Neutrophil (primary cell): ENCODE data around the gene MYL3.
A peak's percentile ranks its signal among the peaks of the same experiment; 100 is the strongest.

Experiments
- H3K27ac ChIP-seq: fragments of 200-600 bp; sonication (generic); 2 replicates; pipeline ENCODE4 v1.5.1; 2016; ENCODE audit warnings: mild to moderate bottlenecking, moderate library complexity
- H3K27me3 ChIP-seq: fragments of 200-600 bp; sonication (generic); 2 replicates; pipeline ENCODE4 v1.6.0; 2016; ENCODE audit warnings: mild to moderate bottlenecking
- H3K36me3 ChIP-seq: fragments of 200-600 bp; sonication (generic); 2 replicates; pipeline ENCODE4 v1.5.1; 2017
- H3K4me1 ChIP-seq, 2 experiments: fragments of 200-600 bp in 1 of 2; sonication (generic) in 1 of 2; 1 replicate in 1 of 2; 2 replicates in 1 of 2; pipeline versions ENCODE4 v1.5.1 to v1.6.1; 2013 to 2016; ENCODE audit warnings: low read depth in 1 of 2, low read length in 1 of 2, mild to moderate bottlenecking in 1 of 2, moderate library complexity in 1 of 2; ENCODE audit not compliant: control insufficient read depth in 1 of 2, insufficient read depth in 1 of 2
- H3K4me3 ChIP-seq, 2 experiments: fragments of 200-600 bp in 1 of 2; sonication (generic) in 1 of 2; 1 replicate in 1 of 2; 2 replicates in 1 of 2; pipeline ENCODE4 v1.5.1; 2013 to 2016; ENCODE audit warnings: low read depth in 1 of 2, low read length in 1 of 2, mild to moderate bottlenecking in 1 of 2, moderate library complexity in 1 of 2
- H3K9me3 ChIP-seq: fragments of 200-600 bp; sonication (generic); 2 replicates; pipeline ENCODE4 v1.5.1; 2016
- TF ChIP-seq, protein P1 (sequence below): fragments of 200-600 bp; sonication (generic); IDR thresholded peaks from 2 replicates; pipeline ENCODE4 v1.5.1; 2016; ENCODE audit warnings: antibody characterized with exemption

The MYL3 gene

DNA sequence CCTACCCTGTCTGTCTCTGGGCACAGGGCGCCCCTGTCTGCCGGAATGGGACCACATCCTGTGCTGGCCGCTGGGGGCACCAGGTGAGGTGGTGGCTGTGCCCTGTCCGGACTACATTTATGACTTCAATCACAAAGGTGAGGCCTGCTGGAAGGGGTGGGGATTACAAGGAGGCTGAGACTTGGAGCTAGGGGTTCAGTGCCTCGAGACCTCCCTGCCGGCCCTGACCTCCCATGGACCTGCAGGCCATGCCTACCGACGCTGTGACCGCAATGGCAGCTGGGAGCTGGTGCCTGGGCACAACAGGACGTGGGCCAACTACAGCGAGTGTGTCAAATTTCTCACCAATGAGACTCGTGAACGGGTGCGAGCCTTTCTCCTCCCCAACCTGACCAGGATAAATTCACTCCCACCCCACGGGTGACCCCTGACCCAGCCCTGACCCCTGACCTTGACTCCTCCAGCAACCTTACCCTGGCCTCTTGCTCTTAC, 34.6 kb upstream of the MYL3 start:
- TF ChIP-seq, protein P1, sequence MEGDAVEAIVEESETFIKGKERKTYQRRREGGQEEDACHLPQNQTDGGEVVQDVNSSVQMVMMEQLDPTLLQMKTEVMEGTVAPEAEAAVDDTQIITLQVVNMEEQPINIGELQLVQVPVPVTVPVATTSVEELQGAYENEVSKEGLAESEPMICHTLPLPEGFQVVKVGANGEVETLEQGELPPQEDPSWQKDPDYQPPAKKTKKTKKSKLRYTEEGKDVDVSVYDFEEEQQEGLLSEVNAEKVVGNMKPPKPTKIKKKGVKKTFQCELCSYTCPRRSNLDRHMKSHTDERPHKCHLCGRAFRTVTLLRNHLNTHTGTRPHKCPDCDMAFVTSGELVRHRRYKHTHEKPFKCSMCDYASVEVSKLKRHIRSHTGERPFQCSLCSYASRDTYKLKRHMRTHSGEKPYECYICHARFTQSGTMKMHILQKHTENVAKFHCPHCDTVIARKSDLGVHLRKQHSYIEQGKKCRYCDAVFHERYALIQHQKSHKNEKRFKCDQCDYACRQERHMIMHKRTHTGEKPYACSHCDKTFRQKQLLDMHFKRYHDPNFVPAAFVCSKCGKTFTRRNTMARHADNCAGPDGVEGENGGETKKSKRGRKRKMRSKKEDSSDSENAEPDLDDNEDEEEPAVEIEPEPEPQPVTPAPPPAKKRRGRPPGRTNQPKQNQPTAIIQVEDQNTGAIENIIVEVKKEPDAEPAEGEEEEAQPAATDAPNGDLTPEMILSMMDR: no peak
- no peak overlapping the region for H3K27ac ChIP-seq
- peaks cover 72% of the 10 kb centered on the region for H3K27me3 ChIP-seq

DNA sequence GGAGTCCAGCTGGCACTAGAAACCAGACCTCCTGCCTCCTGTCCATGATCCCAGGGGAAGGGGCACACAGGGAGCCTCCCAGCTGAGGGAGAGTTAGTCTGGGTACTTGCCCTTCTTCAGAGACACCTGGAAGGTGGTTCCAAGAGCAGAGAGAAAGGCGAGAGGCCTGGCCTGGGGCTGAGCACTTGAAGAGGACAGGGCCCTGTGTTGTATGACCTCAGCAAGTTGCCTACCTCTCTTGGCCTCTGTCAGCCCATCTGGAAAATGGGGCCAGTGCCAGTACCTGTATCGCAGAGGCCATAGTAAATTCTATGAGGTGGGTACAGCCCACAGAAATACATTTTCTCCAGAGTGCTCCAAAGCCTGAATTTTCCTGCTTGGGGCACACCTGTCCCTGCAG, 33.8 kb upstream of the MYL3 start:
- TF ChIP-seq, protein P1: no peak
- Histone ChIP-seq H3K4me3 (no peak overlapping the region), H3K9me3 (no peaks in the 10 kb centered on the region), H3K36me3 (no peaks in the 10 kb centered on the region), H3K4me1 (peaks cover 4 to 6% of the 10 kb centered on the region in 2 experiments), H3K27ac (no peak overlapping the region), H3K27me3 (peaks cover 81% of the 10 kb centered on the region)

More for the DNA sequence above, 34.6 kb upstream of the MYL3 start:
- Histone ChIP-seq H3K9me3 (no peaks in the 10 kb centered on the region), H3K4me3 (no peak overlapping the region), H3K4me1 (peaks cover 0 to 6% of the 10 kb centered on the region in 2 experiments), H3K36me3 (no peaks in the 10 kb centered on the region)

DNA sequence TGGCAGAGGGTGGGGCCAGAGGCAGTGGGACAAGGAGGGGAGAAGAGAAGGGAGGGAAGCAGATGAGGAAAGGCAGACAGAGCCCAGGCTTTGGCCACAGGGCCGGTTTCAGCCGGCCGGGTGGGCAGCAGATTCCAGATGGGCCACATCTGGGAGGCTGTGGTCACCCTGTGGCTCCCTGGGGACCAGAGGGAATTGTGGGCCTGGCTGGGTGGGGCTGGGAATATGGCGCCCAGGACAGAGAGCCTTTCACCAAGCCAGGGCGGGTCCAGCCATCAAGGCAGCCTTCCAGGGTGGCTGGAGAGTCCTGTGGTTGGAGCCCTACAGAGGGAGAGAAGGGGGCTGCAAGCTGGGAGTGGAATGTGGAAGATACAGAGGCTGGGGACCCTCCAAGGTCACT, 33.1 kb upstream of the MYL3 start:
- Histone ChIP-seq H3K27ac (no peak overlapping the region), H3K4me3 (no peak overlapping the region), H3K4me1 (peaks cover 9 to 10% of the 10 kb centered on the region in 2 experiments), H3K9me3 (no peaks in the 10 kb centered on the region), H3K36me3 (no peaks in the 10 kb centered on the region), H3K27me3 (peaks cover 87% of the 10 kb centered on the region)
- TF ChIP-seq, protein P1: no peak

DNA sequence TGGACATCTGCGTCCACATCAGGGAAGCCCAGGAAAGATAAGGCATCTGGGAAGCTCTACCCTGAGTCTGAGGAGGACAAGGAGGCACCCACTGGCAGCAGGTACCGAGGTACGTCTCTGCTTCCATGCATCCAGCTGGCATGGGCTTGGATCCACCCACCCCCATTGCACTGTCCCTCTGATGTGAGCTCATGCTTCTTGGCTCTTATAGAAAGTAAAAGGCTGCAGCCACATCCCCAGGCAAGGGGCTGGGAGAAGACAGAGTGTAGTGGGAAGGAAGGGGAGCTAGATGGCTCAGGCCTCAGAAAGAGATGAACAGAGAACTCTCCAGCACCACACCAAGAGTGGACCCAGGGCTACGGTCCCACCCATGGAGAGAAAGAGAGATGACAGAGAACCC, 32.5 kb upstream of the MYL3 start:
- no peaks in the 10 kb centered on the region for H3K36me3 ChIP-seq
- TF ChIP-seq, protein P1: no peak
- H3K27ac ChIP-seq: no peak overlapping the region
- peaks cover 93% of the 10 kb centered on the region for H3K27me3 ChIP-seq
- no peak overlapping the region for H3K4me3 ChIP-seq
- H3K9me3 ChIP-seq: no peaks in the 10 kb centered on the region
- H3K4me1 ChIP-seq: peaks cover 9 to 10% of the 10 kb centered on the region in 2 experiments

DNA sequence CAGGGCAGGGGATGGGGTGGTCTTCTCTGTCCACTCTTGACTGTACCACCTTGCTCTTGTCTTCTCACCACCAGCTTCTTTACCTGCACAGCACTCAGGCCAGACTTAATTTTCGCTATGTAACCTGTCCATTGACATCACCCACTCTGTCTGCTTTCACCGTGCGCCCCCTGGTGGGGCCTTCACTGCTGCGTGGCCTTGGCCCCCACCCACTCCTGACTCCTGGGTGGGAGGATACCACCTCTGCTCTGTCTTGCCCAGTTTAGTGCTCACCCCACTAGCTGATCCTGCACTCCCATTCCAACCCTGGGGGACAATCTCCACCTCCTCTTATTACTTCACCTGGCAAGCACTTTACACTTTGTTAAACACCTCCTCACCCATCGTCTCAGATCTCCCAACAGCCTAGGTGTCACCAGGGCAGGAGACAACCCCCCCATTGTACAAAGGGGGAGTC, 32.0 kb upstream of the MYL3 start:
- H3K36me3 ChIP-seq: no peaks in the 10 kb centered on the region
- no peak overlapping the region for H3K27ac ChIP-seq
- peaks cover 9 to 10% of the 10 kb centered on the region in 2 experiments for H3K4me1 ChIP-seq
- H3K27me3 ChIP-seq: peaks cover 94% of the 10 kb centered on the region
- no peaks in the 10 kb centered on the region for H3K9me3 ChIP-seq
- TF ChIP-seq, protein P1: peak; percentile 27
- H3K4me3 ChIP-seq: no peak overlapping the region
